HEK293T (cell line): ENCODE measurements around the gene NMNAT2.

Source experiments
- CTCF ChIA-PET: fragments of 350-600 bp; formaldehyde crosslinking; extraction: SDS; loops from one replicate; lab custom pipeline; 2021; ENCODE audit warnings: antibody characterized with exemption, inconsistent platforms; lab: Yijun Ruan, JAX
- POLR2A ChIA-PET: fragments of 350-600 bp; formaldehyde crosslinking; extraction: SDS; loops from one replicate; lab custom pipeline; 2020; ENCODE audit warnings: antibody characterized with exemption, inconsistent platforms; lab: Yijun Ruan, JAX
- DNase-seq: peaks from one replicate; pipeline ENCODE4 v3.0.0; 2012; ENCODE audit warnings: mixed read lengths; ENCODE audit errors: extremely low spot score
- ARNT ChIP-seq: fragments of 450-650 bp; IDR thresholded peaks from 2 replicates; pipeline ENCODE4 v1.6.1; 2017; ENCODE audit warnings: mild to moderate bottlenecking
- BHLHE40 ChIP-seq: fragments of 450-650 bp; IDR thresholded peaks from 2 replicates; pipeline ENCODE4 v1.6.1; 2016; ENCODE audit warnings: mild to moderate bottlenecking, moderate library complexity, borderline replicate concordance
- CTBP1 ChIP-seq: fragments of 450-650 bp; IDR thresholded peaks from 2 replicates; pipeline ENCODE4 v1.6.1; 2016; ENCODE audit warnings: borderline replicate concordance
- ELF4 ChIP-seq: fragments of 450-650 bp; IDR thresholded peaks from 2 replicates; pipeline ENCODE4 v1.6.1; 2017; ENCODE audit warnings: antibody characterized with exemption
- FOXA1 ChIP-seq: fragments of 450-650 bp; IDR thresholded peaks from 2 replicates; pipeline ENCODE4 v1.6.1; 2016; ENCODE audit warnings: mild to moderate bottlenecking
- FOXK2 ChIP-seq: fragments of 450-650 bp; IDR thresholded peaks from 2 replicates; pipeline ENCODE4 v1.6.1; 2016; ENCODE audit warnings: mild to moderate bottlenecking
- FOXM1 ChIP-seq: fragments of 450-650 bp; IDR thresholded peaks from 2 replicates; pipeline ENCODE4 v1.6.1; 2017; ENCODE audit warnings: mild to moderate bottlenecking, borderline replicate concordance
- HDGF ChIP-seq: fragments of 450-650 bp; IDR thresholded peaks from 2 replicates; pipeline ENCODE4 v1.6.1; 2017; ENCODE audit warnings: antibody characterized with exemption, borderline replicate concordance
- L3MBTL2 ChIP-seq: fragments of 450-650 bp; conservative IDR thresholded peaks from 2 replicates; pipeline ENCODE4 v1.6.1; 2016; ENCODE audit warnings: mild to moderate bottlenecking
- LEF1 ChIP-seq: fragments of 450-650 bp; IDR thresholded peaks from 2 replicates; pipeline ENCODE4 v1.6.1; 2017; ENCODE audit warnings: mild to moderate bottlenecking, borderline replicate concordance
- NFRKB ChIP-seq: fragments of 450-650 bp; IDR thresholded peaks from 2 replicates; pipeline ENCODE4 v1.6.1; 2016; ENCODE audit warnings: mild to moderate bottlenecking, moderate library complexity
- PKNOX1 ChIP-seq: fragments of 450-650 bp; IDR thresholded peaks from 2 replicates; pipeline ENCODE4 v1.6.1; 2016
- SP1 ChIP-seq: fragments of 450-650 bp; IDR thresholded peaks from 2 replicates; pipeline ENCODE4 v1.6.1; 2017
- SUZ12 ChIP-seq: fragments of 450-650 bp; IDR thresholded peaks from 2 replicates; pipeline ENCODE4 v1.6.1; 2016; ENCODE audit warnings: mild to moderate bottlenecking
- TARDBP ChIP-seq: fragments of 450-650 bp; IDR thresholded peaks from 2 replicates; pipeline ENCODE4 v1.6.1; 2016
- ZNF384 ChIP-seq: fragments of 450-650 bp; IDR thresholded peaks from 2 replicates; pipeline ENCODE4 v1.6.1; 2016

NMNAT2 gene

GRCh38 chr1:183313063-183313462 is 105.1 kb downstream of the NMNAT2 start:
- ChIA-PET POLR2A (no interaction called here), CTCF (no interaction called here)
- no peak for DNase-seq
- TF ChIP-seq FOXM1 (no peak), HDGF (no peak), SP1 (no peak), NFRKB (no peak), FOXA1 (no peak), L3MBTL2 (no peak), ZNF384 (no peak), ELF4 (no peak), BHLHE40 (no peak), ARNT (no peak)

GRCh38 chr1:183310753-183311479 is 107.3 kb downstream of the NMNAT2 start:
- TF ChIP-seq ZNF384 (peak; percentile 62), NFRKB (no peak), L3MBTL2 (0 out of 2 replicates have a peak, but pooled peaks have one; percentile 26), LEF1 (no peak), CTBP1 (no peak)
- ChIA-PET POLR2A (no interaction called here), CTCF (interaction anchor here (0.6 kb wide), 1 partner anchor 85 kb away, joined by 4 read pairs; no protein-coding TSS in a partner anchor)
- DNase-seq: no peak

GRCh38 chr1:183308719-183309118 is 109.5 kb downstream of the NMNAT2 start:
- no peak for TF ChIP-seq FOXA1
- no peak for TF ChIP-seq LEF1
- no peak for TF ChIP-seq SUZ12
- ChIA-PET CTCF (no interaction called here), POLR2A (no interaction called here)
- no peak for DNase-seq

- TF ChIP-seq BHLHE40 (no peak), FOXK2 (no peak), LEF1 (no peak; the same call in 1 of the 2 replicates), L3MBTL2 (no peak), NFRKB (no peak), TARDBP (no peak), CTBP1 (no peak), ARNT (no peak), SUZ12 (no peak)
- CTCF ChIA-PET: interaction anchor here (0.7 to 1.3 kb wide), 7 partner anchors 8 to 327 kb away, joined by 3 read pairs; no protein-coding TSS in a partner anchor
- POLR2A ChIA-PET: no interaction called here
- peak; percentile 42 for DNase-seq
Observed at GRCh38 chr1:183306317-183307042, 111.7 kb downstream of the NMNAT2 start.

- DNase-seq: no peak
- ChIA-PET CTCF (interaction anchor here (0.7 kb wide), 1 partner anchor 262 kb away, joined by 3 read pairs; no protein-coding TSS in a partner anchor), POLR2A (no interaction called here)
- TF ChIP-seq ZNF384: no peak
- peak; percentile 91 for TF ChIP-seq PKNOX1
Observed at GRCh38 chr1:183304440-183305107, 113.6 kb downstream of the NMNAT2 start.

GRCh38 chr1:183303901-183304300 is 114.3 kb downstream of the NMNAT2 start:
- POLR2A ChIA-PET: no interaction called here
- CTCF ChIA-PET: no interaction called here
- no peak for DNase-seq
- TF ChIP-seq HDGF: no peak
- TF ChIP-seq SP1: no peak
- TF ChIP-seq BHLHE40: no peak
- no peak for TF ChIP-seq LEF1
- TF ChIP-seq FOXK2: no peak
- no peak for TF ChIP-seq FOXM1
- no peak for TF ChIP-seq PKNOX1

- ChIA-PET POLR2A (no interaction called here), CTCF (no interaction called here)
- DNase-seq: no peak
- TF ChIP-seq ARNT (no peak), FOXA1 (no peak), BHLHE40 (no peak), NFRKB (no peak), HDGF (no peak), CTBP1 (no peak), SUZ12 (no peak), FOXM1 (no peak), L3MBTL2 (no peak)
Observed at GRCh38 chr1:183303323-183303645, 114.9 kb downstream of the NMNAT2 start.
